GM19467 (cell line): ENCODE measurements around the gene ANKRD13D.

ENCODE experiments used
- ATAC-seq: cut with Tn5 transposase; IDR thresholded peaks from one replicate; pipeline ENCODE4 v1.9.1; 2021; ENCODE audit warnings: mild to moderate bottlenecking, moderate library complexity; ENCODE audit not compliant: unreplicated experiment

The ANKRD13D gene

GRCh38 chr11:67302571-67303131 is 13.5 kb downstream of the ANKRD13D start:
- ATAC-seq, result no peak

GRCh38 chr11:67303132-67303834 is 14.2 kb downstream of the ANKRD13D start, which contains the start of gene SSH3:
TSS of gene SSH3 (plus strand) at chr11:67303530. CDS start at chr11:67303626, 96 bp downstream.
- no peak for ATAC-seq

GRCh38 chr11:67303835-67304411 is 14.8 kb downstream of the ANKRD13D start:
- no peak for ATAC-seq

- no peak for ATAC-seq
Observed at GRCh38 chr11:67304511-67305113, 15.5 kb downstream of the ANKRD13D start.

- ATAC-seq, result no peak
Observed at GRCh38 chr11:67306769-67307544, 17.9 kb downstream of the ANKRD13D start.

- ATAC-seq, result no peak
Observed at GRCh38 chr11:67307545-67308001, 18.5 kb downstream of the ANKRD13D start.

GRCh38 chr11:67308031-67308866 is 19.1 kb downstream of the ANKRD13D start:
- ATAC-seq, result no peak

- no peak for ATAC-seq
Observed at GRCh38 chr11:67309166-67309565, 20.1 kb downstream of the ANKRD13D start.

GRCh38 chr11:67309661-67310061 is 20.6 kb downstream of the ANKRD13D start:
- no peak for ATAC-seq

- ATAC-seq, result no peak
Observed at GRCh38 chr11:67310246-67311050, 21.3 kb downstream of the ANKRD13D start.

- no peak for ATAC-seq
Observed at GRCh38 chr11:67311051-67311555, 22.0 kb downstream of the ANKRD13D start.

- no peak for ATAC-seq
Observed at GRCh38 chr11:67311556-67312082, 22.5 kb downstream of the ANKRD13D start.

- ATAC-seq, result no peak
Observed at GRCh38 chr11:67312187-67313021, 23.3 kb downstream of the ANKRD13D start.

GRCh38 chr11:67313125-67313890 is 24.2 kb downstream of the ANKRD13D start:
- ATAC-seq, result no peak

- no peak for ATAC-seq
Observed at GRCh38 chr11:67314218-67314617, 25.1 kb downstream of the ANKRD13D start.

- no peak for ATAC-seq
Observed at GRCh38 chr11:67315325-67315909, 26.3 kb downstream of the ANKRD13D start.

GRCh38 chr11:67316882-67317204 is 27.7 kb downstream of the ANKRD13D start:
- ATAC-seq, result no peak
